Neuronal stem cell (in vitro differentiated cells): ENCODE measurements around the gene PPP6C.
"Not testable (repeated sequence)": the region's sequence is repeated elsewhere in the genome, so short reads cannot be mapped to it uniquely, and the experiment has no call there.

Experiments used
- DNase-seq: peaks from one replicate; pipeline ENCODE4 v3.0.0-alpha.2; 2013; ENCODE audit warnings: low spot score
- H2AFZ ChIP-seq: one replicate; pipeline ENCODE4 v1.6.1; 2013; ENCODE audit warnings: mild to moderate bottlenecking, low read length, inconsistent platforms
- H2AK5ac ChIP-seq: 2 replicates; pipeline ENCODE4 v1.6.1; 2013; ENCODE audit warnings: low read depth, mild to moderate bottlenecking, inconsistent platforms, low read length, moderate library complexity, mixed read lengths
- H2BK120ac ChIP-seq: 2 replicates; pipeline ENCODE4 v1.6.1; 2013; ENCODE audit warnings: low read depth, mild to moderate bottlenecking, inconsistent platforms, low read length, moderate library complexity, mixed read lengths
- H2BK12ac ChIP-seq: one replicate; pipeline ENCODE4 v1.6.1; 2013; ENCODE audit warnings: low read length, inconsistent platforms
- H2BK15ac ChIP-seq: 2 replicates; pipeline ENCODE4 v1.6.1; 2013; ENCODE audit warnings: mild to moderate bottlenecking, low read length, inconsistent platforms, mixed read lengths
- H2BK5ac ChIP-seq: one replicate; pipeline ENCODE4 v1.6.1; 2013; ENCODE audit warnings: inconsistent platforms, mild to moderate bottlenecking, low read length, moderate library complexity
- H3K14ac ChIP-seq: one replicate; pipeline ENCODE4 v1.6.1; 2013; ENCODE audit warnings: low read length, inconsistent platforms
- H3K18ac ChIP-seq: 2 replicates; pipeline ENCODE4 v1.6.1; 2013; ENCODE audit warnings: low read length, inconsistent platforms
- H3K23ac ChIP-seq: 2 replicates; pipeline ENCODE4 v1.6.1; 2013; ENCODE audit warnings: low read depth, mild to moderate bottlenecking, mixed read lengths, low read length, inconsistent platforms; ENCODE audit not compliant: poor library complexity
- H3K27ac ChIP-seq: replicated peaks from 3 replicates; pipeline ENCODE4 v1.5.1; 2013; ENCODE audit warnings: low read length, inconsistent platforms
- H3K27me3 ChIP-seq, 3 experiments: 2 replicates each; pipeline ENCODE4 v1.6.1; 2013; ENCODE audit warnings: low read length in 3 of 3, mild to moderate bottlenecking in 2 of 3, inconsistent platforms in 1 of 3, low read depth in 1 of 3, mixed read lengths in 1 of 3, moderate library complexity in 1 of 3; ENCODE audit not compliant: control insufficient read depth in 3 of 3, insufficient read depth in 3 of 3
- H3K36me3 ChIP-seq, 2 donors: replicated peaks in 1 of 2; 2 replicates each; pipeline ENCODE4 v1.6.1; 2013; ENCODE audit warnings: low read length in 2 of 2; ENCODE audit not compliant: control insufficient read depth in 2 of 2, insufficient read depth in 2 of 2
- H3K4ac ChIP-seq: 2 replicates; pipeline ENCODE4 v1.6.1; 2013; ENCODE audit warnings: inconsistent platforms, mild to moderate bottlenecking, low read length, moderate library complexity
- H3K4me1 ChIP-seq, 2 donors: 1 replicate in 1 of 2; 2 replicates in 1 of 2; pipeline ENCODE4 v1.6.1; 2013; ENCODE audit warnings: low read length in 2 of 2, low read depth in 1 of 2; ENCODE audit not compliant: control insufficient read depth in 2 of 2, insufficient read depth in 1 of 2
- H3K4me2 ChIP-seq: one replicate; pipeline ENCODE4 v1.6.1; 2013; ENCODE audit warnings: mild to moderate bottlenecking, low read length, inconsistent platforms; ENCODE audit not compliant: insufficient read depth, poor library complexity, severe bottlenecking
- H3K4me3 ChIP-seq, 2 donors: 2 replicates each; pipeline ENCODE4 v1.5.1; 2013; ENCODE audit warnings: low read length in 2 of 2, mild to moderate bottlenecking in 2 of 2, inconsistent platforms in 1 of 2, moderate library complexity in 1 of 2
- H3K79me1 ChIP-seq: one replicate; pipeline ENCODE4 v1.6.1; 2013; ENCODE audit warnings: low read depth, mild to moderate bottlenecking, inconsistent platforms, low read length, moderate library complexity
- H3K9ac ChIP-seq: one replicate; pipeline ENCODE4 v1.6.1; 2013; ENCODE audit warnings: mild to moderate bottlenecking, low read depth, low read length, inconsistent platforms; ENCODE audit not compliant: poor library complexity
- H3K9me3 ChIP-seq, 2 donors: replicated peaks in 1 of 2; 2 replicates each; pipeline versions ENCODE3 to v1.6.1; 2013; ENCODE audit warnings: low read length in 2 of 2, mild to moderate bottlenecking in 2 of 2, inconsistent platforms in 1 of 2, low read depth in 1 of 2, mixed read lengths in 1 of 2, moderate library complexity in 1 of 2; ENCODE audit not compliant: control insufficient read depth in 2 of 2, insufficient read depth in 1 of 2
- H4K8ac ChIP-seq: one replicate; pipeline ENCODE4 v1.6.1; 2013; ENCODE audit warnings: low read depth, mild to moderate bottlenecking, inconsistent platforms, low read length, moderate library complexity
- H4K91ac ChIP-seq: one replicate; pipeline ENCODE4 v1.6.1; 2013; ENCODE audit warnings: low read length, low read depth, mild to moderate bottlenecking, inconsistent platforms; ENCODE audit not compliant: poor library complexity
- WGBS, 2 donors: extraction: QIAGEN DNeasy Blood & Tissue Kit; methylation state at CpG; one replicate each; pipeline ENCODE4 v1.1.7; 2013; ENCODE audit warnings: missing lambda C conversion rate in 2 of 2, mixed read lengths in 1 of 2; ENCODE audit not compliant: insufficient read length in 2 of 2, insufficient replicate concordance in 1 of 2; ENCODE audit errors: extremely low coverage in 2 of 2; 5-methylcytosine and 5-hydroxymethylcytosine counted together

PPP6C gene

GRCh38 chr9:125118696-125119095, 70.9 kb downstream of the PPP6C start:
- H3K4me2 ChIP-seq, H3K23ac ChIP-seq, H3K27ac ChIP-seq, H3K14ac ChIP-seq, H3K4me1 ChIP-seq, H2BK15ac ChIP-seq, H2BK12ac ChIP-seq, DNase-seq, H3K18ac ChIP-seq, H2BK120ac ChIP-seq, H3K9ac ChIP-seq, H3K4me3 ChIP-seq, H3K79me1 ChIP-seq, H3K27me3 ChIP-seq, H2AFZ ChIP-seq, H3K9me3 ChIP-seq, H3K36me3 ChIP-seq, H4K8ac ChIP-seq, H3K4ac ChIP-seq, H2AK5ac ChIP-seq, H2BK5ac ChIP-seq, H4K91ac ChIP-seq: not testable (repeated sequence)
- WGBS, 2 donors: no CpG with 5 or more reads among the region's 2 CpGs

GRCh38 chr9:125114503-125114902, 75.1 kb downstream of the PPP6C start:
- peaks cover 7 to 16% of the 10 kb centered on the region in 2 donors for H3K9me3 ChIP-seq
- not testable (repeated sequence) for H3K36me3 ChIP-seq

GRCh38 chr9:125110464-125110863, 79.1 kb downstream of the PPP6C start:
- Histone ChIP-seq H3K27me3 (no peaks in the 10 kb centered on the region), H3K9ac (no peak overlapping the region), H2BK120ac (no peak overlapping the region), H3K18ac (no peak overlapping the region), H3K4me1 (no peaks in the 10 kb centered on the region), H3K4ac (no peak overlapping the region), H2BK5ac (no peak overlapping the region), H2AK5ac (no peak overlapping the region), H3K4me2 (no peak overlapping the region), H3K14ac (no peak overlapping the region), H3K23ac (no peak overlapping the region), H2BK15ac (no peak overlapping the region), H3K36me3 (peaks cover 0 to 2% of the 10 kb centered on the region in 2 donors), H3K9me3 (peaks cover 7 to 16% of the 10 kb centered on the region in 2 donors), H3K79me1 (no peaks in the 10 kb centered on the region), H3K4me3 (no peak overlapping the region), H2BK12ac (no peak overlapping the region), H2AFZ (no peak overlapping the region), H3K27ac (no peak overlapping the region), H4K91ac (no peak overlapping the region), H4K8ac (no peak overlapping the region)
- no CpG with 5 or more reads among the region's 2 CpGs for WGBS, 2 donors
- DNase-seq: no peak

More at GRCh38 chr9:125114503-125114902, 75.1 kb downstream of the PPP6C start:
- not testable (repeated sequence) for H2AK5ac ChIP-seq, H3K4me2 ChIP-seq, H4K91ac ChIP-seq, H3K9ac ChIP-seq, H4K8ac ChIP-seq, H3K14ac ChIP-seq, H3K4me1 ChIP-seq, H3K4me3 ChIP-seq, H2BK5ac ChIP-seq, H3K4ac ChIP-seq, H3K79me1 ChIP-seq, H3K27ac ChIP-seq, H2BK12ac ChIP-seq, DNase-seq, H3K18ac ChIP-seq, H2BK15ac ChIP-seq, H2AFZ ChIP-seq, H3K27me3 ChIP-seq, H3K23ac ChIP-seq, H2BK120ac ChIP-seq
- WGBS, 2 donors: no CpG with 5 or more reads among the region's 4 CpGs

GRCh38 chr9:125108541-125108940, 81.1 kb downstream of the PPP6C start:
- DNase-seq, H3K27me3 ChIP-seq, H3K4ac ChIP-seq, H3K4me3 ChIP-seq, H2AFZ ChIP-seq, H3K4me1 ChIP-seq, H2BK12ac ChIP-seq, H3K9me3 ChIP-seq, H3K18ac ChIP-seq, H3K9ac ChIP-seq, H2AK5ac ChIP-seq, H2BK15ac ChIP-seq, H3K23ac ChIP-seq, H4K91ac ChIP-seq, H3K27ac ChIP-seq, H4K8ac ChIP-seq, H3K14ac ChIP-seq, H3K79me1 ChIP-seq, H2BK5ac ChIP-seq, H3K4me2 ChIP-seq, H2BK120ac ChIP-seq, H3K36me3 ChIP-seq: not testable (repeated sequence)
- no CpG with 5 or more reads among the region's 33 CpGs for WGBS, 2 donors
